Measurements from ENCODE around the gene FOXC2.

FOXC2 gene

GRCh38 chr16:86533767-86534351 lies 32.8 kb upstream of the FOXC2 start:
- DNase-seq = no peak

GRCh38 chr16:86534779-86535615 lies 31.6 kb upstream of the FOXC2 start:
- DNase-seq = no peak

DNA sequence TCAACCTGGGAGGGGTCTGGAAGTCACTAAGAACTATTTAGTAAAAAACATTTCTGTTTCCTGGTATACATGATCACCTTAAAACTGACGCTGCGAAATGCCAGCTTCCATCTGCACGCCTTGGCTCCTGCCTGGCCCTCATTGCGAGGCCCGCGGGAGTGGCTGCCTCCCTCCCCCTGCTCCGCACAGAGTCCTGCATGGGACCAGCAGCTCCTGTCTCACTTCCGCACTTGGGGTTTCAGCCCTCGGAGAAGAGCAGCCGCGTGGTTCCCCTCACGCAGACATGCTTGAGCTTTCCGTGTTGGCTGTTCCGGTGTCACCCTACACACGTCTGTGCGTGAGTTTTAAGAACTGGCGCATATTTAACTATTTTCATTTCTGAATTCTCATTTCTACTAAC lies 30.0 kb upstream of the FOXC2 start:
- no peak for DNase-seq

DNA sequence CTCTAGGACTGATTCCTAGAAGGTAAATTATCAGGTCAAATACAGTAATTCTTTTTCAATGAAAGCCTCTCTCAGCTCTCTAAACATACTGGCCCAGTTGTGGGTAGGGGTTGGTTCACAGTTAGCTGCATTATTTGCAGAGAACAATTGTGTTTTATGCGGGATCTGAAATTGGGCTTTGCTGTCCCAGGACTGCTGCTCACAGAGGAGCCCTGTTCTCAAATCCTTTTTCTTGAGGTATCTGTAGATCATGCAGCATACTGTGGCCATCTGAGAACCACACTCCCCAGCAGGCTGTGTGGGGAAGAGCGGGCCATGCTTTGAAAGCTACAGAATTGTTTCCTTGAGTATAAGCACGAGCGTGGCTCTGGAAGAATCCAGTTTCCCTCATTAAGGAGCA lies 29.1 kb upstream of the FOXC2 start:
- DNase-seq = no peak

- DNase-seq = no peak
These were observed 28.3 kb upstream of the FOXC2 start for GRCh38 chr16:86538196-86538780.

DNA sequence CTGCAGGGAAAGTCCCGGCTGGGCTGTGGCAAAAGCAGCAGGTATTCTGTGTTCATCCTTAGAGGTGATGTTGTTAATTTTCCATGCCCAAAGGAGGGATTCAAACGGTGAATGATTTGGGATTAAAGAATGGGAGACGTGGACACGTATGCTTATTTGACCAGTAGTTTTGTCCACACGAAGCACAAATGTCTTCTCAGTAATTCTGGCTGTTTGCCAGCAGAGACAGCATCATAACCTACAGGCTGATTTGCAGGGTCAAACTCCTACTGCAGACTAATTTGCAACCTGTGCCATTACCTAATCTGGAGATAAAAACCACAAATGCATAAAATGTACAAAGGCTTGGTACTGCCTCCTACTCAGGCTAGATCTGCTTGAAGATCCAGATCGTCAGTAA lies 25.7 kb upstream of the FOXC2 start:
- no peak for DNase-seq

GRCh38 chr16:86541560-86541959 lies 25.1 kb upstream of the FOXC2 start:
- DNase-seq = no peak

GRCh38 chr16:86542756-86543750 lies 23.6 kb upstream of the FOXC2 start:
- no peak for DNase-seq

GRCh38 chr16:86545481-86545880 lies 21.1 kb upstream of the FOXC2 start:
- DNase-seq = no peak

DNA sequence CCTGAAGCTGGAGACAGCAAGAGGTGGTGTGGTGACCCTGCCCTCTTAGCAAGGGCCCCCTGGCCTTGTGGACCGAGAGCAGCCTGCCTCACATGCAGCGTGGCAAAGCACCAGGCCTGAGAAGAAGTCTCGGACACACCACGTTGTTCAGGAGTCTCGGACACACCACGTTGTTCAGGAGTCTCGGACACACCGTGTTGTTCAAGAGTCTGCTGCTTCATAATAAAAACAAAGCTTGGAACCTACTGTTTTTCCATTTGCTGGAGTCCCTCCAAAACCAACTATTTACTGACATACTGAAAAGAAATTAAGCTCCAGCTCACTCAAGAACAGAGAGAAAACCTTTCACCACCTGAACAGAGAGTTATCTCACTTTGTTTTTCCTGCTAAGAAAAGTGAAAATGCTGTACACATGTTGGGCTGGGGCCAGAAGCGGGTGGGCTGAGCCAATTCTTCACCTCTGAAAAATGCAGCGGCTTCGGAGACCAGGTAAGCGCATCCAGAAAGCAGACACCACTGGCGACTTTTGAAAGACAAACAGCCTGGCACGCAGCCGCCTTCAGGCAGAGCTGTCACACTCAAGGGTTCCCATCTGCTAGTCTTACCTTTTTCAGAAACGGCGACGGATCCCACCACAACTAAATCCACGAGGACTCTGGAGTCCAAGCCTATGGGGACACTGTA lies 20.5 kb upstream of the FOXC2 start:
- DNase-seq = no peak

DNA sequence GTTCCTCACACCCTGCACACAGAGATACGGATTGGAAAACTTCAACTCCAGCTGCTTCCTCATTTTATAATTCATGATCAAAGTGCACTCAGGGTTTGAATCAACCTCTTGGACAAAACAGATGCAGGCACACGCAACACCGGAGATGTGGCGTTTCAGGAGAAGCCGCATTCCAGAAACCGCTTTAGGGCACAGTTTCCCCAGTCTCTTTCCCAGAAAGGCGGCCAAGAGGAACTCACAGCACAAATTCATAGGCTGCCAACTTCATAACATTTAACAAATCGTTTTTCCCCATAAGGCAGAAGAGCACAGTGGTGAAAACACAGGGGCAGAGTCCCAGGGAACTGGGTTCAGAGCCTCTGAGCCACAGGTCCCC lies 20.0 kb upstream of the FOXC2 start:
- DNase-seq = no peak

GRCh38 chr16:86547286-86547685 lies 19.3 kb upstream of the FOXC2 start:
- DNase-seq = no peak

DNA sequence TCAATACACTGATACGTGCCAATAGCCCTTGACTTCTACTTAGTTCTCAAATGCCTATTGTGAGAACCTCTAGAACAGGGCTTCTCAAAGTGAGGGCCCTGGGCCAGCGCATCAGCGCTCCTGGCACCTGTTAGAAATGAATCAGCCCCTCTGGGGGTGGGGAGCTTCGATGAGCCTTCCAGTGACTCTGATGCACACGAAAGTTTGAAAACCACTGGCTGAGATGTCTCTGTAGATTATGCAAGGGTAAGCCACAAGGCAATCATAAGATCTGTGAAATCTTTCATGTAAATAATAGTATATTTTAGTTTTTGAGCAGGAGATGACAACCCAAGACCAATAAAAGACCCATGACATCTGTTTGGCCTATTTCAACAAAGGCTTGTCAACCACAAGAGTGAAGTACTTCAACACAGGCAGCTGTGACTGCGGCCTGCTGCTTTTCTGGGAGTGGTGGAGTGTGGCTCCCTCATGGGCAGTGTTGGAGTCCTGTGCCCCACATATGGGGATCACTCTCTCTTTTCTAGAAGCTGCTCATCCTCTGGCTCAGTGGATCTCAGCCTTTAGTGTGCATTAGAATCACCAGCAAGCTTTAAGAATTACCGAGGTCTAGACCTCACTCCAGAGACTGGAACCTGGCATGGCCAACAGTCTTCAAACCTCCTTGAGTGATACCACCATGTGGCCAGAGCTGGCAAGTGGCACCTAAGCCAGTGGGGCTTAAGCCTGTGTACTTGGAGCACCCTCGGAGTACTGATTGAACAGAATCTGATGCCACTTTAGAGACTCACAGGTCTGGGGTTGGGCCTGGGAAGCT lies 17.3 kb upstream of the FOXC2 start:
- no peak for DNase-seq

- no peak for DNase-seq
These were observed 16.8 kb upstream of the FOXC2 start for GRCh38 chr16:86549893-86550190.

DNA sequence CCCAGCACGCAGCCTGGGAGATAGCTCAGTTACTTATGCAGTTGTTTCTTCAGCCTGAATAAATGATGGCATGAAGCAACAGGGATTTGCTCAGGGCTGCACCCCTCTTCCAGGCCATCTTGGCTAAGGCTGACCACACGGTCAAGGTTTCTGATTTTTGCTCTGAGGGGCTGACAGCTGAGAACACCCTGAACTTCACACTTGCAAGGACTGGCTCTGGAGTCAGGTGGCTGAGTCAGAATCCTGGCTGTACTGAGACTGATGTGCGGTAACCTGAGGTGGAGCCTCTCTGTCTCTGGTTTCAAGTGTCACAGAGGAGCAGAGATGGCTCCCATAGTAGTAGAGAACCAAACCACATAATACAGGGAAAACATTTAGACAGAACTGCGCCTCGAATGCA lies 16.3 kb upstream of the FOXC2 start:
- DNase-seq = no peak

DNA sequence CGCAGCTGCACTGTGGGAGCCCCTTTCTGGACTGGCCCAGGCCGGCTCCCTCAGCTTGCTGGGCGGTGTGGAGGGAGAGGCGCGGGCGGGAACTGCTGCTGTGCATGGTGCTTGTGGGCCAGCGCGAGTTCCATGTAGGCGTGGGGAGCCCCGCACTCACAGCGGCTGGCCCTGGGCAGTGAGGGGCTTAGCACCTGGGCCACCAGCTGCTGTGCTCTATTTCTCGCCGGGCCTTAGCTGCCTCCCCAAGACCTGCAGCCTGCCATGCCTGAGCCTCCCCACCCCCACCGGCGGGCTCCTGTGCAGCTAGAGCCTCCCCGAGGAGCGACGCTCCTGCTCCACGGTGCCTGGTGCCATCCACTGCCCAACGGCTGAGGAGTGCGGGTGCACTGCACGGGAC lies 13.3 kb upstream of the FOXC2 start:
- no peak for DNase-seq

DNA sequence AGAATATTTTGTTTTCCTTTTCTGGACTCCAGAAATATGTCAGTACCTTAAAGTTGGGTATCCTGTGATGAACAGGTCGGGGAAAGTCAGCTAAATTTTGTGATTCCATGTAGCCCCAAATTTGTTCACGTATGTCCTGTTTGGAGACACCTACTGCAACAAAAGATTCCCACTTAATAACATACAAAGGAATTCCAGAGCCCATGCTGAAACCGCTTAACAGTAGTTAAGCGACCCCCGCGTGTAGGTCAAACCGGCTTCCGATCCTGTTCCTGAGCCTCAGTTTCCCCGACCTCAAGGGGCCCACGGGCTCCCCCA lies 12.1 kb upstream of the FOXC2 start:
- DNase-seq = no peak

DNA sequence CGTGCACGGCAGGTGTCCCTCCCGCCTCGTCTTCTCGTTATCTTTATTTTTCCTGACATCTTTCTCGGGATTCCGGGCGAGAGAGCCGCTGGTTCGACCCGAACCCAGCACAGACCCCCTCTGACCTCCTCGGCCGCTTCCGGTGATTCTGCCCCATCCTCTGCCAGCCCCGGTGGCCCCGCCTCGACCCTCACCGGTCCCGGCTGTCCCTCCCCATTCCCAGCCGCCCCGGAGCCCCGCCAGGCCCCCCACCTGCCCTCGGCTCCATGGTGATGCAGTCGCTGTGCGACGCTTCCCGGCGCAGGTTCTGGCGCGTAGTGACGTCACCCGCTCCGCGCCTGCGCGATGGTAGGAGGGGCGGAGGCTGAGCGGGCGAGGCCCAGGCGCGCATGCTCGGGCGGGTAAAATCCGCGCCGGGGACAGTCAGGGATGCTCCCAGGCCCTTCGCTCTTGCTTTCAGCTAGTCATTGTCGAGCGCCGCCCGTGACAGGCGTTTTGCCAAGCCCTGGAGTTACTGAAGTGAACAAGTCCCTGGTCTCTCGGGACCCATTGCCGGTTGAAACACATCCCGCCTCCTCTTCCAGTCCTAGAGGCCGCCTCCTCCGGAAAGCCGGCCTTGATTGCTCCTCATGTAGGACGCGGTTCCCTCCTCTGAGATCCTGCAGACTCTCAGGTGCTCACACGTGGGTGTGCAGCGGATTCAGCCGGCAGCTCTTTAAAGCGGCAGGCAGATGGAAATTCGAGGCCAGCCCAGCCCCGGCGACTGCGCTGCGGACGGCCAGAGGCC lies 11.5 kb upstream of the FOXC2 start, which contains the start of gene MTHFSD:
MTHFSD (minus strand) TSS at position 319 of the 787 bp plus-strand sequence; CDS start at position 268, 51 bp downstream.
- peak; percentile 89 for DNase-seq

GRCh38 chr16:86555704-86556075 lies 10.9 kb upstream of the FOXC2 start:
- DNase-seq = no peak

DNA sequence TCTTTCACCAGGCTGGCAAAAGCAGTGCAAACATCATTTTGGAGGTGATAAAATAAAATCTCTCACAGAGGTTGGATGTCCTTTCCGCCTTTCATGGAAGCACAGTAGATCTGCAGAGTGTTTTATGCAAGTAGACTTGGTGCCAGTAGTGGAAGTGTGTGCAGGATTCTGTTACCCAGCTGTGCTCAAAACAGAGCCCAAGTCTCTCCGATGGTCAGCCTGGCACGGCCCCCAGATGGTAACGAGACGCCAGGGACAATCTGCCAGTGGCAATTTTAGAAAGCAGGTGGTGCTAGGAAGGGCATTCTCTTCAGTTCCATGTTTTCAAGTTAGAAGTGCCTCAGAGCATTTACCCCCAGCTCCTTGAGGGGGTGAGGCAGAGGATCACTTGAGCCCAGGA lies 10.1 kb upstream of the FOXC2 start:
- DNase-seq = no peak

DNA sequence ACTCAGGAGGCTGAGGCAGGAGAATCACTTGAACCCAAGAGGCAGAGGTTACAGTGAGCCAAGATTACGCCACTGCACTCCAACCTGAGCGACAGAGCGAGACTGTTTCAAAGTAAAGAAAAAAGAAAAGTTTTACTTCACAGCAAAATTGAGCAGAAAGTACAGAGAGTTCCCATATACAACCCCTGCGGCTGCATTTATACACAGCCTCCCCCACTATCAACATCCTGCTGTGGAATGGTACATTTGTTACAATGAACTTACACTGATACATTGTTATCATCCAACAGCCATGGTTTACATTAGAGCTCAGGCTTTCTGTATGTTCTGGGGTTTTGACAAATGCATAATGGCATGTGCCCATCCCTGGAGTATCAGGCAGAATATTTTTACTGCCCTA lies 9.0 kb upstream of the FOXC2 start:
- DNase-seq = no peak
